KMS-11 (cell line): ENCODE results near the gene ATG10.
"Not testable (repeated sequence)": the region's sequence is repeated elsewhere in the genome, so short reads cannot be mapped to it uniquely, and the experiment has no call there.

ENCODE experiments used
- H2AFZ ChIP-seq: fragments of 200-600 bp; sonication (generic); 2 replicates; pipeline ENCODE4 v1.6.1; 2016; ENCODE audit warnings: antibody characterized with exemption, mixed run types, low read depth
- H3K27ac ChIP-seq: fragments of 200-600 bp; sonication (generic); 2 replicates; pipeline ENCODE4 v1.6.1; 2016; ENCODE audit warnings: mild to moderate bottlenecking, mixed run types
- H3K27me3 ChIP-seq: fragments of 200-600 bp; sonication (generic); 2 replicates; pipeline ENCODE4 v1.6.1; 2017; ENCODE audit warnings: mild to moderate bottlenecking, low read depth, mixed run types, moderate library complexity; ENCODE audit not compliant: insufficient read depth
- H3K36me3 ChIP-seq: fragments of 200-600 bp; sonication (generic); 2 replicates; pipeline ENCODE4 v1.6.1; 2017; ENCODE audit warnings: mild to moderate bottlenecking, mixed run types; ENCODE audit not compliant: insufficient read depth
- H3K4me1 ChIP-seq: fragments of 200-600 bp; sonication (generic); 2 replicates; pipeline ENCODE4 v1.6.1; 2016; ENCODE audit warnings: mild to moderate bottlenecking, low read depth, mixed run types; ENCODE audit not compliant: poor library complexity, severe bottlenecking
- H3K4me2 ChIP-seq: fragments of 200-600 bp; sonication (generic); 2 replicates; pipeline ENCODE4 v1.7.0; 2016; ENCODE audit warnings: mild to moderate bottlenecking, mixed run types
- H3K4me3 ChIP-seq: fragments of 200-600 bp; sonication (generic); IDR thresholded peaks from 2 replicates; pipeline ENCODE4 v1.6.1; 2017; ENCODE audit warnings: low read depth, low read length, mixed read lengths; ENCODE audit not compliant: insufficient read depth
- H3K79me2 ChIP-seq: fragments of 200-600 bp; sonication (generic); 2 replicates; pipeline ENCODE4 v1.6.1; 2016; ENCODE audit warnings: low read depth, mixed run types; ENCODE audit not compliant: insufficient read depth
- H3K9ac ChIP-seq: fragments of 200-600 bp; sonication (generic); 2 replicates; pipeline ENCODE4 v1.6.1; 2016; ENCODE audit warnings: mild to moderate bottlenecking, mixed run types
- H4K20me1 ChIP-seq: fragments of 200-600 bp; sonication (generic); 2 replicates; pipeline ENCODE4 v1.6.1; 2016; ENCODE audit warnings: mild to moderate bottlenecking, mixed run types; ENCODE audit not compliant: insufficient read depth
- CTCF ChIP-seq: fragments of 200-600 bp; sonication (generic); conservative IDR thresholded peaks from 2 replicates; pipeline ENCODE4 v1.6.1; 2017; ENCODE audit warnings: low read depth, mild to moderate bottlenecking, antibody characterized with exemption, low read length, moderate library complexity, mixed read lengths

ATG10 gene

GRCh38 chr5:82058710-82059109 is 86.9 kb downstream of the ATG10 start:
- Histone ChIP-seq H3K4me1 (peaks cover 62% of the 10 kb centered on the region), H3K79me2 (no peaks in the 10 kb centered on the region), H2AFZ (no peak overlapping the region), H3K27me3 (no peaks in the 10 kb centered on the region), H3K4me3 (no peak overlapping the region), H3K4me2 (peak overlapping the region; percentile 46; the same call in 1 of the 2 replicates), H3K9ac (no peak overlapping the region), H4K20me1 (no peaks in the 10 kb centered on the region), H3K27ac (no peak overlapping the region), H3K36me3 (no peaks in the 10 kb centered on the region)
- no peak for TF ChIP-seq CTCF

GRCh38 chr5:82066791-82067190 is 95.0 kb downstream of the ATG10 start:
- Histone ChIP-seq H3K27ac (no peak overlapping the region), H3K27me3 (no peaks in the 10 kb centered on the region), H3K36me3 (no peaks in the 10 kb centered on the region), H2AFZ (no peak overlapping the region), H3K4me1 (peaks cover 11% of the 10 kb centered on the region), H3K4me2 (no peak overlapping the region), H3K4me3 (no peak overlapping the region), H4K20me1 (no peaks in the 10 kb centered on the region), H3K79me2 (no peaks in the 10 kb centered on the region), H3K9ac (no peak overlapping the region)
- no peak for TF ChIP-seq CTCF

- not testable (repeated sequence) for H3K79me2 ChIP-seq, H3K36me3 ChIP-seq, H3K4me3 ChIP-seq, H2AFZ ChIP-seq, H3K27me3 ChIP-seq, H4K20me1 ChIP-seq, H3K27ac ChIP-seq, H3K4me2 ChIP-seq, H3K9ac ChIP-seq
- H3K4me1 ChIP-seq = peaks cover 19% of the 10 kb centered on the region
Measured at GRCh38 chr5:82068042-82068441, 96.2 kb downstream of the ATG10 start.

- H3K4me3 ChIP-seq = no peak overlapping the region
- H3K9ac ChIP-seq = no peak overlapping the region
- H3K36me3 ChIP-seq = no peaks in the 10 kb centered on the region
- no peak overlapping the region for H2AFZ ChIP-seq
- no peak for TF ChIP-seq CTCF
- no peak overlapping the region for H3K27ac ChIP-seq
- no peaks in the 10 kb centered on the region for H3K79me2 ChIP-seq
- 0 out of 2 replicates have a peak overlapping the region, but pooled peaks have one; percentile 19 for H3K4me2 ChIP-seq
- no peaks in the 10 kb centered on the region for H4K20me1 ChIP-seq
- H3K4me1 ChIP-seq = peaks cover 26% of the 10 kb centered on the region
- no peaks in the 10 kb centered on the region for H3K27me3 ChIP-seq
Measured at GRCh38 chr5:82068723-82069122, 96.9 kb downstream of the ATG10 start.

GRCh38 chr5:82072138-82072537 is 100.3 kb downstream of the ATG10 start:
- Histone ChIP-seq H3K27ac (no peak overlapping the region), H3K36me3 (no peaks in the 10 kb centered on the region), H3K4me2 (no peak overlapping the region), H2AFZ (no peak overlapping the region), H3K9ac (no peak overlapping the region), H3K4me1 (peaks cover 34% of the 10 kb centered on the region), H3K27me3 (no peaks in the 10 kb centered on the region), H3K79me2 (no peaks in the 10 kb centered on the region), H3K4me3 (no peak overlapping the region), H4K20me1 (no peaks in the 10 kb centered on the region)
- no peak for TF ChIP-seq CTCF
